ENCODE data around the gene PLEKHA1. TPM values are rescaled to one million over a fixed set of nuclear protein-coding genes. Genes with fewer than 3 reads are reported as not detected.
A peak's percentile ranks its signal among the peaks of the same experiment; 100 is the strongest.

PLEKHA1 gene
- total RNA-seq, 1 donor from 2014 or later, result 23.5 TPM

- H3K27ac ChIP-seq (ENCODE audit: low read depth, low read length), result peak overlapping the region; percentile 63
- H3K9ac ChIP-seq (ENCODE audit: low read depth in 1 of 3, low read length in 3 of 3), result no peak overlapping the region
- H3K4me3 ChIP-seq (ENCODE audit: low read length in 3 of 3), result no peak overlapping the region
- peaks cover 0 to 2% (median 0%) of the 10 kb centered on the region in 3 donors for H3K36me3 ChIP-seq (ENCODE audit: control insufficient read depth in 3 of 3, insufficient read depth in 3 of 3, low read length in 3 of 3)
- peaks cover 0 to 4% (median 0%) of the 10 kb centered on the region in 3 donors for H3K27me3 ChIP-seq (ENCODE audit: control insufficient read depth in 3 of 3, insufficient read depth in 3 of 3, low read length in 3 of 3)
- no peaks in the 10 kb centered on the region for H3K9me3 ChIP-seq (ENCODE audit: control insufficient read depth in 3 of 3, low read length in 3 of 3)
- peaks cover 19 to 29% (median 28%) of the 10 kb centered on the region in 3 donors for H3K4me1 ChIP-seq (ENCODE audit: control insufficient read depth in 3 of 3, insufficient read depth in 3 of 3, low read length in 3 of 3)
Measured at GRCh38 chr10:122468926-122469781, 94.6 kb downstream of the PLEKHA1 start.

GRCh38 chr10:122469848-122470247 is 95.3 kb downstream of the PLEKHA1 start:
- Histone ChIP-seq H3K4me1 (ENCODE audit: control insufficient read depth in 3 of 3, insufficient read depth in 3 of 3, low read length in 3 of 3) (peaks cover 21 to 29% (median 23%) of the 10 kb centered on the region in 3 donors), H3K9ac (ENCODE audit: low read depth in 1 of 3, low read length in 3 of 3) (no peak overlapping the region), H3K27ac (ENCODE audit: low read depth, low read length) (peak overlapping the region; percentile 63)

GRCh38 chr10:122471531-122472177 is 97.1 kb downstream of the PLEKHA1 start:
- peaks cover 35 to 37% (median 35%) of the 10 kb centered on the region in 3 donors for H3K4me1 ChIP-seq (ENCODE audit: control insufficient read depth in 3 of 3, insufficient read depth in 3 of 3, low read length in 3 of 3)

More at GRCh38 chr10:122469848-122470247, 95.3 kb downstream of the PLEKHA1 start:
- H3K9me3 ChIP-seq (ENCODE audit: control insufficient read depth in 3 of 3, low read length in 3 of 3), result no peaks in the 10 kb centered on the region
- H3K4me3 ChIP-seq (ENCODE audit: low read length in 3 of 3), result no peak overlapping the region
- H3K27me3 ChIP-seq (ENCODE audit: control insufficient read depth in 3 of 3, insufficient read depth in 3 of 3, low read length in 3 of 3), result peaks cover 0 to 4% (median 0%) of the 10 kb centered on the region in 3 donors
- H3K36me3 ChIP-seq (ENCODE audit: control insufficient read depth in 3 of 3, insufficient read depth in 3 of 3, low read length in 3 of 3), result peaks cover 0 to 2% (median 0%) of the 10 kb centered on the region in 3 donors

GRCh38 chr10:122473116-122473515 is 98.6 kb downstream of the PLEKHA1 start:
- peaks cover 33 to 35% (median 34%) of the 10 kb centered on the region in 3 donors for H3K4me1 ChIP-seq (ENCODE audit: control insufficient read depth in 3 of 3, insufficient read depth in 3 of 3, low read length in 3 of 3)
- no peak overlapping the region for H3K9ac ChIP-seq (ENCODE audit: low read depth in 1 of 3, low read length in 3 of 3)
- no peaks in the 10 kb centered on the region for H3K36me3 ChIP-seq (ENCODE audit: control insufficient read depth in 3 of 3, insufficient read depth in 3 of 3, low read length in 3 of 3)
- H3K27me3 ChIP-seq (ENCODE audit: control insufficient read depth in 3 of 3, insufficient read depth in 3 of 3, low read length in 3 of 3), result peaks cover 0 to 4% (median 0%) of the 10 kb centered on the region in 3 donors
- H3K9me3 ChIP-seq (ENCODE audit: control insufficient read depth in 3 of 3, low read length in 3 of 3), result no peaks in the 10 kb centered on the region
- no peak overlapping the region for H3K27ac ChIP-seq (ENCODE audit: low read depth, low read length)
- H3K4me3 ChIP-seq (ENCODE audit: low read length in 3 of 3), result no peak overlapping the region

More at GRCh38 chr10:122471531-122472177, 97.1 kb downstream of the PLEKHA1 start:
- Histone ChIP-seq H3K9ac (ENCODE audit: low read depth in 1 of 3, low read length in 3 of 3) (no peak overlapping the region), H3K27me3 (ENCODE audit: control insufficient read depth in 3 of 3, insufficient read depth in 3 of 3, low read length in 3 of 3) (peaks cover 0 to 4% (median 0%) of the 10 kb centered on the region in 3 donors), H3K36me3 (ENCODE audit: control insufficient read depth in 3 of 3, insufficient read depth in 3 of 3, low read length in 3 of 3) (no peaks in the 10 kb centered on the region), H3K27ac (ENCODE audit: low read depth, low read length) (no peak overlapping the region), H3K4me3 (ENCODE audit: low read length in 3 of 3) (no peak overlapping the region), H3K9me3 (ENCODE audit: control insufficient read depth in 3 of 3, low read length in 3 of 3) (no peaks in the 10 kb centered on the region)

GRCh38 chr10:122474131-122474818 is 99.8 kb downstream of the PLEKHA1 start:
- Histone ChIP-seq H3K27ac (ENCODE audit: low read depth, low read length) (peak overlapping the region; percentile 29), H3K4me1 (ENCODE audit: control insufficient read depth in 3 of 3, insufficient read depth in 3 of 3, low read length in 3 of 3) (peaks cover 23 to 27% (median 25%) of the 10 kb centered on the region in 3 donors), H3K9ac (ENCODE audit: low read depth in 1 of 3, low read length in 3 of 3) (peak overlapping the region in 1 of 3 donors; percentile 35)

GRCh38 chr10:122475100-122475499 is 100.6 kb downstream of the PLEKHA1 start:
- H3K36me3 ChIP-seq (ENCODE audit: control insufficient read depth in 3 of 3, insufficient read depth in 3 of 3, low read length in 3 of 3), result no peaks in the 10 kb centered on the region
- peaks cover 0 to 4% (median 0%) of the 10 kb centered on the region in 3 donors for H3K27me3 ChIP-seq (ENCODE audit: control insufficient read depth in 3 of 3, insufficient read depth in 3 of 3, low read length in 3 of 3)
- peak overlapping the region in 2 of 3 donors; percentile 17 to 39 for H3K4me3 ChIP-seq (ENCODE audit: low read length in 3 of 3)
- no peak overlapping the region for H3K27ac ChIP-seq (ENCODE audit: low read depth, low read length)
- no peaks in the 10 kb centered on the region for H3K9me3 ChIP-seq (ENCODE audit: control insufficient read depth in 3 of 3, low read length in 3 of 3)
- H3K4me1 ChIP-seq (ENCODE audit: control insufficient read depth in 3 of 3, insufficient read depth in 3 of 3, low read length in 3 of 3), result peaks cover 20 to 22% (median 22%) of the 10 kb centered on the region in 3 donors
- peak overlapping the region in 2 of 3 donors; percentile 24 to 25 for H3K9ac ChIP-seq (ENCODE audit: low read depth in 1 of 3, low read length in 3 of 3)

More at GRCh38 chr10:122474131-122474818, 99.8 kb downstream of the PLEKHA1 start:
- Histone ChIP-seq H3K27me3 (ENCODE audit: control insufficient read depth in 3 of 3, insufficient read depth in 3 of 3, low read length in 3 of 3) (peaks cover 0 to 4% (median 0%) of the 10 kb centered on the region in 3 donors), H3K36me3 (ENCODE audit: control insufficient read depth in 3 of 3, insufficient read depth in 3 of 3, low read length in 3 of 3) (no peaks in the 10 kb centered on the region), H3K9me3 (ENCODE audit: control insufficient read depth in 3 of 3, low read length in 3 of 3) (no peaks in the 10 kb centered on the region), H3K4me3 (ENCODE audit: low read length in 3 of 3) (peak overlapping the region in 1 of 3 donors; percentile 3)

GRCh38 chr10:122475591-122476332 is 101.3 kb downstream of the PLEKHA1 start:
- no peak overlapping the region for H3K27ac ChIP-seq (ENCODE audit: low read depth, low read length)
- no peaks in the 10 kb centered on the region for H3K9me3 ChIP-seq (ENCODE audit: control insufficient read depth in 3 of 3, low read length in 3 of 3)
- H3K36me3 ChIP-seq (ENCODE audit: control insufficient read depth in 3 of 3, insufficient read depth in 3 of 3, low read length in 3 of 3), result no peaks in the 10 kb centered on the region
- no peak overlapping the region for H3K9ac ChIP-seq (ENCODE audit: low read depth in 1 of 3, low read length in 3 of 3)
- peaks cover 20 to 22% (median 22%) of the 10 kb centered on the region in 3 donors for H3K4me1 ChIP-seq (ENCODE audit: control insufficient read depth in 3 of 3, insufficient read depth in 3 of 3, low read length in 3 of 3)
- peaks cover 0 to 6% (median 0%) of the 10 kb centered on the region in 3 donors for H3K27me3 ChIP-seq (ENCODE audit: control insufficient read depth in 3 of 3, insufficient read depth in 3 of 3, low read length in 3 of 3)
- peak overlapping the region in 1 of 3 donors; percentile 39 for H3K4me3 ChIP-seq (ENCODE audit: low read length in 3 of 3)

GRCh38 chr10:122476333-122476695 is 101.8 kb downstream of the PLEKHA1 start:
- Histone ChIP-seq H3K36me3 (ENCODE audit: control insufficient read depth in 3 of 3, insufficient read depth in 3 of 3, low read length in 3 of 3) (no peaks in the 10 kb centered on the region), H3K4me3 (ENCODE audit: low read length in 3 of 3) (no peak overlapping the region), H3K27ac (ENCODE audit: low read depth, low read length) (no peak overlapping the region), H3K9ac (ENCODE audit: low read depth in 1 of 3, low read length in 3 of 3) (no peak overlapping the region), H3K4me1 (ENCODE audit: control insufficient read depth in 3 of 3, insufficient read depth in 3 of 3, low read length in 3 of 3) (peaks cover 20 to 22% (median 22%) of the 10 kb centered on the region in 3 donors), H3K9me3 (ENCODE audit: control insufficient read depth in 3 of 3, low read length in 3 of 3) (no peaks in the 10 kb centered on the region), H3K27me3 (ENCODE audit: control insufficient read depth in 3 of 3, insufficient read depth in 3 of 3, low read length in 3 of 3) (peaks cover 0 to 6% (median 0%) of the 10 kb centered on the region in 3 donors)

DNA sequence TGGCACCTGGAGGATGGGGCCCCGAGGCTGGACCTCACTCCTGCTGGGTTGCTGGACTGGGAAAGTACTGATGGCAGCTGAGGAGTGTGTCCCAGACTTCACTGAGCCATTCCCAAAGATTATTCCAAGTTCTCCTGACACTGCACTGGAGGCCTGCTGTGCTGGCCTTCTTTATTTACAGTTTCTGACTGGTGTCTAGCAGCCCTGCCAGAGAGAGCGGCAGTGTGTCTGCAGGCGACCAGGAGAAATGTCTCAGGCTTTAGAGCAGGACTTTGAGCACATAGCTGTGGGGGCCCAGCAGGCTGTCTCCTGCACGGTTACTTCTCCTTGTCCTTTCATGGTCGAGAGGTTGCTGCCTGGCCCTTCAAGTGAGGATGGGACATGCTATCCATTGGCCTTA is 102.9 kb downstream of the PLEKHA1 start:
- peaks cover 20 to 22% (median 22%) of the 10 kb centered on the region in 3 donors for H3K4me1 ChIP-seq (ENCODE audit: control insufficient read depth in 3 of 3, insufficient read depth in 3 of 3, low read length in 3 of 3)
- no peak overlapping the region for H3K4me3 ChIP-seq (ENCODE audit: low read length in 3 of 3)
- H3K27me3 ChIP-seq (ENCODE audit: control insufficient read depth in 3 of 3, insufficient read depth in 3 of 3, low read length in 3 of 3), result peaks cover 0 to 2% (median 0%) of the 10 kb centered on the region in 3 donors
- no peak overlapping the region for H3K27ac ChIP-seq (ENCODE audit: low read depth, low read length)
- H3K9ac ChIP-seq (ENCODE audit: low read depth in 1 of 3, low read length in 3 of 3), result no peak overlapping the region
- no peaks in the 10 kb centered on the region for H3K36me3 ChIP-seq (ENCODE audit: control insufficient read depth in 3 of 3, insufficient read depth in 3 of 3, low read length in 3 of 3)
- H3K9me3 ChIP-seq (ENCODE audit: control insufficient read depth in 3 of 3, low read length in 3 of 3), result no peaks in the 10 kb centered on the region
